Mesenchymal stem cell (in vitro differentiated cells and primary cell): ENCODE data around the gene HLA-DQA2.

Experiments
- DNase-seq: peaks from one replicate; pipeline ENCODE4 v3.0.0-alpha.2; 2013
- H2AFZ ChIP-seq: one replicate; pipeline ENCODE4 v1.6.1; 2013; ENCODE audit warnings: low read depth, mild to moderate bottlenecking, control low read depth, inconsistent platforms, low read length, moderate library complexity
- H2AK5ac ChIP-seq: 2 replicates; pipeline ENCODE4 v1.6.1; 2013; ENCODE audit warnings: low read length, moderate library complexity, mild to moderate bottlenecking, inconsistent platforms; ENCODE audit not compliant: severe bottlenecking
- H2BK120ac ChIP-seq: one replicate; pipeline ENCODE4 v1.6.1; 2013; ENCODE audit warnings: low read depth, mild to moderate bottlenecking, inconsistent platforms, low read length, moderate library complexity
- H2BK12ac ChIP-seq, 2 experiments: one replicate each; pipeline ENCODE4 v1.6.1; 2013; ENCODE audit warnings: inconsistent platforms in 2 of 2, low read length in 2 of 2, mild to moderate bottlenecking in 2 of 2, moderate library complexity in 2 of 2, control low read depth in 1 of 2
- H2BK15ac ChIP-seq: one replicate; pipeline ENCODE4 v1.6.1; 2013; ENCODE audit warnings: mild to moderate bottlenecking, low read depth, inconsistent platforms; ENCODE audit not compliant: poor library complexity, severe bottlenecking
- H2BK5ac ChIP-seq: 2 replicates; pipeline ENCODE4 v1.6.1; 2013; ENCODE audit warnings: low read depth, mild to moderate bottlenecking, low read length, control low read depth, inconsistent platforms; ENCODE audit not compliant: poor library complexity, severe bottlenecking
- H3K14ac ChIP-seq, 2 experiments: one replicate each; pipeline ENCODE4 v1.6.1; 2013; ENCODE audit warnings: inconsistent platforms in 2 of 2, low read length in 2 of 2, control low read depth in 1 of 2, mild to moderate bottlenecking in 1 of 2, moderate library complexity in 1 of 2
- H3K18ac ChIP-seq, 2 experiments: one replicate each; pipeline ENCODE4 v1.6.1; 2013; ENCODE audit warnings: inconsistent platforms in 2 of 2, low read length in 2 of 2, control low read depth in 1 of 2, low read depth in 1 of 2, mild to moderate bottlenecking in 1 of 2
- H3K23ac ChIP-seq, 2 experiments: one replicate each; pipeline ENCODE4 v1.6.1; 2013; ENCODE audit warnings: inconsistent platforms in 2 of 2, low read length in 2 of 2, mild to moderate bottlenecking in 2 of 2, moderate library complexity in 2 of 2, control low read depth in 1 of 2
- H3K27ac ChIP-seq: 2 replicates; pipeline ENCODE4 v1.5.1; 2013; ENCODE audit warnings: mild to moderate bottlenecking, moderate library complexity, low read length, control low read depth, inconsistent platforms; ENCODE audit not compliant: poor library complexity, severe bottlenecking
- H3K27me3 ChIP-seq, 2 experiments: 2 replicates each; pipeline versions ENCODE4 v1.6.1 to v1.7.0; 2013; ENCODE audit warnings: low read length in 2 of 2, mild to moderate bottlenecking in 2 of 2, moderate library complexity in 2 of 2, control low read depth in 1 of 2, inconsistent platforms in 1 of 2; ENCODE audit not compliant: control insufficient read depth in 1 of 2, insufficient read depth in 1 of 2
- H3K36me3 ChIP-seq, 2 experiments: 2 replicates each; pipeline versions ENCODE4 v1.6.1 to v1.7.0; 2013; ENCODE audit warnings: low read length in 2 of 2, control low read depth in 1 of 2, inconsistent platforms in 1 of 2, low read depth in 1 of 2, mild to moderate bottlenecking in 1 of 2; ENCODE audit not compliant: insufficient read depth in 2 of 2, control insufficient read depth in 1 of 2
- H3K4ac ChIP-seq, 2 experiments: one replicate each; pipeline ENCODE4 v1.6.1; 2013; ENCODE audit warnings: inconsistent platforms in 2 of 2, low read length in 2 of 2, mild to moderate bottlenecking in 2 of 2, moderate library complexity in 2 of 2, control low read depth in 1 of 2, low read depth in 1 of 2
- H3K4me1 ChIP-seq: 2 replicates; pipeline ENCODE4 v1.6.1; 2013; ENCODE audit warnings: low read depth, low read length, control low read depth; ENCODE audit not compliant: control insufficient read depth, insufficient read depth
- H3K4me2 ChIP-seq: 2 replicates; pipeline ENCODE4 v1.6.1; 2013; ENCODE audit warnings: low read length, mild to moderate bottlenecking, inconsistent platforms; ENCODE audit not compliant: poor library complexity, severe bottlenecking
- H3K4me3 ChIP-seq, 2 experiments: 2 replicates each; pipeline versions ENCODE4 v1.5.1 to v1.7.0; 2013; ENCODE audit warnings: low read length in 2 of 2, mild to moderate bottlenecking in 2 of 2, control low read depth in 1 of 2, low read depth in 1 of 2; ENCODE audit not compliant: insufficient read depth in 1 of 2
- H3K79me1 ChIP-seq: replicated peaks from 2 replicates; pipeline ENCODE4 v1.6.1; 2013; ENCODE audit warnings: mild to moderate bottlenecking, control low read depth, low read length, inconsistent platforms; ENCODE audit not compliant: poor library complexity, severe bottlenecking
- H3K9ac ChIP-seq: 2 replicates; pipeline ENCODE4 v1.7.0; 2013; ENCODE audit warnings: mild to moderate bottlenecking, low read length, moderate library complexity
- H3K9me3 ChIP-seq: 2 replicates; pipeline ENCODE4 v1.7.0; 2013; ENCODE audit warnings: mild to moderate bottlenecking, low read length; ENCODE audit not compliant: control insufficient read depth
- H4K8ac ChIP-seq: one replicate; pipeline ENCODE4 v1.6.1; 2013; ENCODE audit warnings: inconsistent platforms, mild to moderate bottlenecking, low read length, moderate library complexity
- H4K91ac ChIP-seq: one replicate; pipeline ENCODE4 v1.6.1; 2013; ENCODE audit warnings: mild to moderate bottlenecking, low read length, inconsistent platforms
- WGBS: methylation state at CpG from one replicate; pipeline ENCODE4 v1.1.7; 2013; ENCODE audit warnings: mixed read lengths; 5-methylcytosine and 5-hydroxymethylcytosine counted together

Gene HLA-DQA2

GRCh38 chr6:32761072-32761471, 19.9 kb downstream of the HLA-DQA2 start:
- no peak overlapping the region for H3K14ac ChIP-seq
- no peak for DNase-seq
- no peak overlapping the region for H2BK5ac ChIP-seq
- no peak overlapping the region for H3K4me3 ChIP-seq
- H3K9me3 ChIP-seq = no peaks in the 10 kb centered on the region
- no peak overlapping the region for H2BK12ac ChIP-seq
- no peak overlapping the region for H2AFZ ChIP-seq
- no peak overlapping the region for H2BK15ac ChIP-seq
- no peak overlapping the region for H4K91ac ChIP-seq
- no peaks in the 10 kb centered on the region for H3K36me3 ChIP-seq
- H3K4me1 ChIP-seq = no peaks in the 10 kb centered on the region
- H3K23ac ChIP-seq = no peak overlapping the region
- 89% methylated on average over 15 of the region's 16 CpGs for WGBS
- no peak overlapping the region for H2BK120ac ChIP-seq
- no peak overlapping the region for H3K18ac ChIP-seq
- no peak overlapping the region for H2AK5ac ChIP-seq
- no peak overlapping the region for H3K9ac ChIP-seq
- no peak overlapping the region for H3K27ac ChIP-seq
- no peak overlapping the region for H3K4ac ChIP-seq
- H3K4me2 ChIP-seq = no peak overlapping the region
- no peak overlapping the region for H4K8ac ChIP-seq
- peaks cover 31 to 88% of the 10 kb centered on the region in 2 experiments for H3K27me3 ChIP-seq
- no peaks in the 10 kb centered on the region for H3K79me1 ChIP-seq

- H3K4me2 ChIP-seq = no peak overlapping the region
- no peak overlapping the region for H2BK15ac ChIP-seq
- H3K27me3 ChIP-seq = peaks cover 29 to 88% of the 10 kb centered on the region in 2 experiments
- H3K4ac ChIP-seq = no peak overlapping the region
- H2BK120ac ChIP-seq = no peak overlapping the region
- DNase-seq = no peak
- no peak overlapping the region for H4K8ac ChIP-seq
- H2AK5ac ChIP-seq = no peak overlapping the region
- H3K23ac ChIP-seq = no peak overlapping the region
- no peak overlapping the region for H2BK5ac ChIP-seq
- H3K14ac ChIP-seq = no peak overlapping the region
- no peak overlapping the region for H3K9ac ChIP-seq
- H3K4me1 ChIP-seq = no peaks in the 10 kb centered on the region
- H3K27ac ChIP-seq = no peak overlapping the region
- H3K9me3 ChIP-seq = no peaks in the 10 kb centered on the region
- H3K79me1 ChIP-seq = no peaks in the 10 kb centered on the region
- H3K36me3 ChIP-seq = no peaks in the 10 kb centered on the region
- no peak overlapping the region for H2BK12ac ChIP-seq
- 91% methylated on average over 40 of the region's 40 CpGs for WGBS
- H4K91ac ChIP-seq = no peak overlapping the region
- H2AFZ ChIP-seq = no peak overlapping the region
- no peak overlapping the region for H3K18ac ChIP-seq
- no peak overlapping the region for H3K4me3 ChIP-seq
These were observed 20.4 kb downstream of the HLA-DQA2 start for GRCh38 chr6:32761548-32761947.

- Histone ChIP-seq H3K9ac (no peak within 1 kb of the TSS), H3K23ac (peak within 1 kb of the TSS in 1 of 2 experiments; percentile 31), H4K91ac (no peak within 1 kb of the TSS), H3K27me3 (peaks cover 28 to 89% of the 10 kb centered on the region in 2 experiments), H2BK12ac (no peak within 1 kb of the TSS), H3K27ac (no peak within 1 kb of the TSS), H4K8ac (no peak within 1 kb of the TSS), H2BK5ac (no peak within 1 kb of the TSS), H3K14ac (no peak within 1 kb of the TSS), H2AFZ (no peak within 1 kb of the TSS), H3K4me3 (no peak within 1 kb of the TSS), H2AK5ac (no peak within 1 kb of the TSS), H3K79me1 (no peaks in the 10 kb centered on the region), H3K18ac (no peak within 1 kb of the TSS), H3K36me3 (no peaks in the 10 kb centered on the region), H3K4me1 (no peaks in the 10 kb centered on the region), H3K9me3 (no peaks in the 10 kb centered on the region), H3K4ac (no peak within 1 kb of the TSS), H2BK15ac (no peak within 1 kb of the TSS), H3K4me2 (no peak within 1 kb of the TSS), H2BK120ac (no peak within 1 kb of the TSS)
- WGBS = 40% methylated on average over 4 of the region's 4 CpGs
- no peak for DNase-seq
These were observed 22.2 kb downstream of the HLA-DQA2 start, which contains the start of gene HLA-DQB2 for GRCh38 chr6:32763421-32763820. Gene HLA-DQB2 (minus strand): TSS chr6:32763532. CDS start chr6:32763470, 62 bp downstream.

- no peaks in the 10 kb centered on the region for H3K9me3 ChIP-seq
- H3K9ac ChIP-seq = no peak overlapping the region
- H4K91ac ChIP-seq = no peak overlapping the region
- H3K18ac ChIP-seq = no peak overlapping the region
- no peak overlapping the region for H3K23ac ChIP-seq
- no peak overlapping the region for H2BK12ac ChIP-seq
- no peak overlapping the region for H3K4me2 ChIP-seq
- no peak overlapping the region for H2BK15ac ChIP-seq
- no peak overlapping the region for H3K4ac ChIP-seq
- H2AFZ ChIP-seq = no peak overlapping the region
- H2BK5ac ChIP-seq = no peak overlapping the region
- H3K79me1 ChIP-seq = no peaks in the 10 kb centered on the region
- H4K8ac ChIP-seq = no peak overlapping the region
- no peak overlapping the region for H2BK120ac ChIP-seq
- no peak overlapping the region for H3K14ac ChIP-seq
- 17% methylated on average over 1 of the region's 1 CpG for WGBS
- no peaks in the 10 kb centered on the region for H3K36me3 ChIP-seq
- H3K4me1 ChIP-seq = no peaks in the 10 kb centered on the region
- H2AK5ac ChIP-seq = no peak overlapping the region
- DNase-seq = no peak
- H3K27me3 ChIP-seq = peaks cover 28 to 89% of the 10 kb centered on the region in 2 experiments
- no peak overlapping the region for H3K27ac ChIP-seq
- H3K4me3 ChIP-seq = no peak overlapping the region
These were observed 22.9 kb downstream of the HLA-DQA2 start for GRCh38 chr6:32764048-32764447.
